ENCODE measurements around the gene SRCAP.

SRCAP gene

GRCh38 chr16:30669026-30669902 lies 29.7 kb upstream of the SRCAP start:
- no peak for TF ChIP-seq NFIC (IDR thresholded peaks at IDR 0.05)
- no peak for TF ChIP-seq CREB1 (IDR thresholded peaks at IDR 0.05; ENCODE audit: low read depth)
- TF ChIP-seq TCF12 (IDR thresholded peaks at IDR 0.05; ENCODE audit: low read depth), result no peak
- no peak for TF ChIP-seq YY1 (IDR thresholded peaks at IDR 0.05; ENCODE audit: low read depth)
- TF ChIP-seq RAD21 (IDR thresholded peaks at IDR 0.05; ENCODE audit: low read depth), result no peak
- no peak for TF ChIP-seq FOXM1 (IDR thresholded peaks at IDR 0.05; ENCODE audit: borderline replicate concordance, low read depth)
- no peak for TF ChIP-seq USF1 (IDR thresholded peaks at IDR 0.05)
- no peak for TF ChIP-seq EP300 (IDR thresholded peaks at IDR 0.05; ENCODE audit: borderline replicate concordance)
- TF ChIP-seq CEBPB (IDR thresholded peaks at IDR 0.05), result no peak
- TF ChIP-seq TAF1 (IDR thresholded peaks at IDR 0.05; ENCODE audit: low read depth), result no peak
- TF ChIP-seq ZBTB7A (IDR thresholded peaks at IDR 0.05; ENCODE audit: low read depth), result no peak
- no peak for TF ChIP-seq REST (IDR thresholded peaks at IDR 0.05; ENCODE audit: low read depth)
- TF ChIP-seq MAX (IDR thresholded peaks at IDR 0.05), result no peak
- no peak for TF ChIP-seq EGR1 (IDR thresholded peaks at IDR 0.05)
- no peak for TF ChIP-seq TEAD4 (IDR thresholded peaks at IDR 0.05)

- TF ChIP-seq USF1 (IDR thresholded peaks at IDR 0.05) (no peak), TEAD4 (IDR thresholded peaks at IDR 0.05) (no peak), REST (IDR thresholded peaks at IDR 0.05; ENCODE audit: low read depth) (no peak), YY1 (IDR thresholded peaks at IDR 0.05; ENCODE audit: low read depth) (no peak)
Measured at GRCh38 chr16:30669903-30670824, 28.8 kb upstream of the SRCAP start.

- TF ChIP-seq TEAD4 (IDR thresholded peaks at IDR 0.05), result no peak
- no peak for TF ChIP-seq REST (IDR thresholded peaks at IDR 0.05; ENCODE audit: low read depth)
- TF ChIP-seq CEBPB (IDR thresholded peaks at IDR 0.05), result no peak
- no peak for TF ChIP-seq RAD21 (IDR thresholded peaks at IDR 0.05; ENCODE audit: low read depth)
- no peak for TF ChIP-seq EP300 (IDR thresholded peaks at IDR 0.05; ENCODE audit: borderline replicate concordance)
- no peak for TF ChIP-seq FOXM1 (IDR thresholded peaks at IDR 0.05; ENCODE audit: borderline replicate concordance, low read depth)
- no peak for TF ChIP-seq TCF12 (IDR thresholded peaks at IDR 0.05; ENCODE audit: low read depth)
- TF ChIP-seq NFIC (IDR thresholded peaks at IDR 0.05), result no peak
- no peak for TF ChIP-seq USF1 (IDR thresholded peaks at IDR 0.05)
Measured at GRCh38 chr16:30675143-30675542, 23.8 kb upstream of the SRCAP start.

Measured in Ishikawa (cell line).